IMR-90 (cell line): Measurements from ENCODE around the gene ZBTB8A. TPM values are rescaled to one million over a fixed set of nuclear protein-coding genes. Genes with fewer than 3 reads are reported as not detected.

ENCODE experiments used
- BHLHE40 ChIP-seq: fragments of 150-350 bp; IDR thresholded peaks from 2 replicates; pipeline ENCODE4 v1.6.1; 2016; ENCODE audit warnings: mild to moderate bottlenecking, low read depth, low read length
- CEBPB ChIP-seq: IDR thresholded peaks from 2 replicates; pipeline ENCODE4 v1.6.1; 2012; ENCODE audit warnings: low read depth, low read length, improper control_type of control experiment
- MXI1 ChIP-seq: IDR thresholded peaks from 2 replicates; pipeline ENCODE4 v1.6.1; 2012; ENCODE audit warnings: low read depth, mild to moderate bottlenecking, low read length, moderate library complexity, borderline replicate concordance
- RCOR1 ChIP-seq: IDR thresholded peaks from 2 replicates; pipeline ENCODE4 v1.6.1; 2012; ENCODE audit warnings: mild to moderate bottlenecking, low read length, improper control_type of control experiment; ENCODE audit not compliant: insufficient replicate concordance
- microRNA-seq, 2 experiments: library from miRNA; stranded (forward) in 1 of 2; unstranded in 1 of 2; fragments of 10-50 nt in 1 of 2; fragments of <30 nt in 1 of 2; gene quantifications in 1 of 2; microRNA quantifications in 1 of 2; one replicate each; pipeline versions ENCODE3 to v1.1.0; 2013 to 2020; ENCODE audit not compliant: insufficient read depth in 1 of 2, insufficient read length in 1 of 2, unreplicated experiment in 1 of 2
- polyA plus RNA-seq, 3 experiments: library from polyadenylated mRNA; depleted of rRNA; stranded (reverse); fragments of >200 nt; gene quantifications; 2 replicates each; pipeline ENCODE4 v1.2.3, GENCODE V29; 2012; ENCODE audit warnings: low replicate concordance in 1 of 3
- small RNA-seq, 5 experiments: library from RNA; depleted of rRNA; stranded (forward); fragments of <200 nt; gene quantifications; one replicate each; pipeline ENCODE3, GENCODE V24; 2012
- total RNA-seq: library from RNA; depleted of rRNA; stranded (reverse); fragments of >200 nt; gene quantifications from 2 replicates; pipeline ENCODE4 v1.2.3, GENCODE V29; 2012; rRNA removed
- TF ChIP-seq, protein P1 (sequence below): fragments of 150-350 bp; IDR thresholded peaks from 2 replicates; pipeline ENCODE4 v1.6.1; 2017; ENCODE audit warnings: mild to moderate bottlenecking, antibody characterized with exemption, low read length, low read depth

The ZBTB8A gene
- total and polyA plus RNA-seq, 2 of the 4 experiments (the other 2 are of a cell fraction), result 2.1 to 6.1 TPM

DNA sequence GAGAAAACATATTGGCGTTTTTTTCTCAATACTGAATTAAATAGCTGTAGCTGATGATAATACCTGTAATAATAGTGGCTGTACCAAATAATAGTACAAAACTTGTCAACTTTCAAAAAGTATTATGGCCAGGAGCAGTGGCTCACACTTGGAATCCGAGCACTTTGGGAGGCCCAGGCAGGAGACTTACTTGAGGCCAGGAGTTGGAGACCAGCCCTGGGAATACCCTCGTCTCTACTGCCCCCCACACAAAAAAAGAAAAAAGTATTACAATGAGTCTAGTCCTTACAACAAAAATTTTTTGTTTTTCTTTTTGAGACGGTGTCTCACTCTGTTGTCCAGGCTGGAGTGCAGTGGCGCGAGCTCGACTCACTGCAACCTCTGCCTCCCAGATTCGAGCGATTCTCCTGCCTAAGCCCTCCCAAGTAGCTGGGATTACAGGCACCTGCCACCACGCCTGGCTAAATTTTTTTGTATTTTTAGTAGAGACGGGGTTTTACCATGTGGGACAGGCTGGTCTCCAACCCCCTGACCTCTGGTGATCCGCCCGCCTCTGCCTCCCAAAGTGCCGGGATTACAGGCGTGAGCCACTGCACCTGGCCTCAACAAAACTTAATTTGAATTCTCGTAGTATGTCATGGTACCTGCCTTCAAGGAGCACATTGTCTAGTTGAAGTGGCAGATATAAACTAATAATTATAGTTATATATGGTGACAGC lies 113.2 kb downstream of the ZBTB8A start (continued):
- TF ChIP-seq BHLHE40, result no peak
- TF ChIP-seq RCOR1, result no peak
- TF ChIP-seq MXI1, result no peak
- TF ChIP-seq, protein P1, sequence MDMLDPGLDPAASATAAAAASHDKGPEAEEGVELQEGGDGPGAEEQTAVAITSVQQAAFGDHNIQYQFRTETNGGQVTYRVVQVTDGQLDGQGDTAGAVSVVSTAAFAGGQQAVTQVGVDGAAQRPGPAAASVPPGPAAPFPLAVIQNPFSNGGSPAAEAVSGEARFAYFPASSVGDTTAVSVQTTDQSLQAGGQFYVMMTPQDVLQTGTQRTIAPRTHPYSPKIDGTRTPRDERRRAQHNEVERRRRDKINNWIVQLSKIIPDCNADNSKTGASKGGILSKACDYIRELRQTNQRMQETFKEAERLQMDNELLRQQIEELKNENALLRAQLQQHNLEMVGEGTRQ, result no peak
- no peak for TF ChIP-seq CEBPB

Small RNAs within 50 kb of the gene (microRNA-seq; reads per million reads assigned to microRNA genes)
- not detected for gene RF00019 (ENCODE audit: insufficient read depth, insufficient read length)

Small RNAs within 50 kb of the gene (small RNA-seq; reads per million reads assigned to genes)
- gene RF00019, result 0 reads per million in 5 experiments

Other genes starting within 250 kb of the ZBTB8A start
- 88.9 and 95.5 TPM in 2 replicates for gene HDAC1, start 247.3 kb upstream of the ZBTB8A start, total RNA-seq
- 131 and 139 TPM in 2 replicates for gene HDAC1, start 247.3 kb upstream of the ZBTB8A start, polyA plus RNA-seq (2012; rRNA removed)
- gene MARCKSL1, start 203.2 kb upstream of the ZBTB8A start, total RNA-seq, result 34.7 and 37.5 TPM in 2 replicates
- gene MARCKSL1, start 203.2 kb upstream of the ZBTB8A start, polyA plus RNA-seq (2012; rRNA removed), result 199 and 218 TPM in 2 replicates
- 0.28 and 0.36 TPM in 2 replicates for gene FAM229A, start 176.9 kb upstream of the ZBTB8A start, total RNA-seq
- gene FAM229A, start 176.9 kb upstream of the ZBTB8A start, polyA plus RNA-seq (2012; rRNA removed), result 3.9 and 4.3 TPM in 2 replicates
- gene TSSK3, start 176.9 kb upstream of the ZBTB8A start, total RNA-seq, result not detected in 2 replicates
- gene TSSK3, start 176.9 kb upstream of the ZBTB8A start, polyA plus RNA-seq (2012; rRNA removed), result 0.24 and 0.96 TPM in 2 replicates
- 50.8 and 60.4 TPM in 2 replicates for gene BSDC1, start 145.0 kb upstream of the ZBTB8A start, total RNA-seq
- gene BSDC1, start 145.0 kb upstream of the ZBTB8A start, polyA plus RNA-seq (2012; rRNA removed), result 50.4 and 56.8 TPM in 2 replicates
- gene ZBTB8B, start 74.4 kb upstream of the ZBTB8A start, total RNA-seq, result not detected in 2 replicates
- not detected in 2 replicates for gene ZBTB8B, start 74.4 kb upstream of the ZBTB8A start, polyA plus RNA-seq (2012; rRNA removed)
- gene ZBTB8OS, start 111.1 kb downstream of the ZBTB8A start, total RNA-seq, result 31.0 and 59.2 TPM in 2 replicates
- 43.5 and 52.6 TPM in 2 replicates for gene ZBTB8OS, start 111.1 kb downstream of the ZBTB8A start, polyA plus RNA-seq (2012; rRNA removed)
- gene RBBP4, start 111.8 kb downstream of the ZBTB8A start, total RNA-seq, result 138 and 161 TPM in 2 replicates
- 71.0 and 82.9 TPM in 2 replicates for gene RBBP4, start 111.8 kb downstream of the ZBTB8A start, polyA plus RNA-seq (2012; rRNA removed)
- gene SYNC, start 163.3 kb downstream of the ZBTB8A start, total RNA-seq, result 103 and 139 TPM in 2 replicates
- 41.3 and 48.9 TPM in 2 replicates for gene SYNC, start 163.3 kb downstream of the ZBTB8A start, polyA plus RNA-seq (2012; rRNA removed)